GM10266 (cell line): ENCODE measurements around the gene KHK.

Experiments used
- DNase-seq: peaks from one replicate; pipeline ENCODE4 v3.0.0; 2012; ENCODE audit errors: extremely low spot score
- CTCF ChIP-seq: IDR thresholded peaks from 2 replicates; pipeline ENCODE4 v1.5.1; 2012; ENCODE audit warnings: mild to moderate bottlenecking, low read depth; ENCODE audit not compliant: control insufficient read depth, insufficient read depth; ENCODE audit errors: missing control alignments

The KHK gene

DNA sequence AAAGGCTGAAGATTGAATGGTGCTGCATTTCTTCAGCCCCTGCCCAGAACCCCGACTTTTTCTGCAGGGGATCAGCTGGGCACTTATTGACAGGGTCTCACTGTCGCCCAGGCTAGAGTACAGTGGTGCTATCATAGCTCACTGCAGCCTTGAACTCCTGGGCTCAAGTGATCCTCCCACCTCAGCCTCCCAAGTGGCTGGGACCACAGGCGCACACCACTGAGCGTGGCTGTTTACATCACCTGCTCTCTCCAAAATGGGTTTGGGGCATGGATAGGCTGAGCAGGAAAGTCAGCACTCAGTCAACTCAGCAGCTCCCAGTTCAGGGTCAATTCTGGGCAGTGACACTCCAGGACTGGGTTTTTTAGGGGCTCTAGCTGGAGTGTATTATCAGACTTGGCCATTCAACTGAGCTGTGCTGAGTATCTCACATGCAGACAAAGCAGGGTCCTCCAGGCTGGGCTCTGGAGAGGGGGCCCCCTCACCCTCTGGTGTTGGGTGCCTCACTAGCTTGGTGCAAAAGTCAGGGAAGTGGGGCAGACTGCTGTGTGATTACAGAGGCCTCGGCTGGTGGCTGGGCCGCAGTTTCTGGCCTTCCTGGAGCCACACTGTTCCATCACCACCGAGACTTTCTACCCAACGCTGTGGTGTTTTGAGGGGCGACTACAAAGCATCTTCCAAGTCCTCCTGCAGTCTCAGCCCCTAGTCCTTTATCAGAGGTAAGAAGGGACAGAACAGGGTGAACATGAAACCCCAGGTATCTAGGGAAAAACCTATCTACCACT, 41.5 kb downstream of the KHK start:
- DNase-seq: no peak
- TF ChIP-seq CTCF: no peak

- no peak for DNase-seq
- TF ChIP-seq CTCF: no peak
Measured at GRCh38 chr2:27128668-27129571, 42.3 kb downstream of the KHK start.

DNA sequence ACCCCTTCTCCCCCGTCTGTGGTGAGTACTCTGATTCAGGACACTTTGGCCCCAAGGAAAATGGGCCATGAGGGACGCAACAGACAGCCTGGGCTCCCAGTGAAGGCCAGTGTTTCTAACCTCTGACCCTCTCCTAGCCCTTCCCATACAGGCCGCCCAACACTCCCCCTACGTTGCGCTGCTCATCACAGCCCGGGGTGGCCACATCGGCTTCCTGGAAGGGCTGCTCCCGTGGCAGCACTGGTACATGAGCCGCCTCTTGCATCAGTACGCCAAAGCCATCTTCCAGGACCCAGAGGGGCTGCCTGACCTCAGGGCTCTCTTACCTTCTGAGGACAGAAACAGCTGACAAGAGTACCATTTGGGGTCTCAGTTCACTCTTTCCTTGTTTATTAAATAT, 43.8 kb downstream of the KHK start:
- no peak for TF ChIP-seq CTCF
- DNase-seq: no peak

DNA sequence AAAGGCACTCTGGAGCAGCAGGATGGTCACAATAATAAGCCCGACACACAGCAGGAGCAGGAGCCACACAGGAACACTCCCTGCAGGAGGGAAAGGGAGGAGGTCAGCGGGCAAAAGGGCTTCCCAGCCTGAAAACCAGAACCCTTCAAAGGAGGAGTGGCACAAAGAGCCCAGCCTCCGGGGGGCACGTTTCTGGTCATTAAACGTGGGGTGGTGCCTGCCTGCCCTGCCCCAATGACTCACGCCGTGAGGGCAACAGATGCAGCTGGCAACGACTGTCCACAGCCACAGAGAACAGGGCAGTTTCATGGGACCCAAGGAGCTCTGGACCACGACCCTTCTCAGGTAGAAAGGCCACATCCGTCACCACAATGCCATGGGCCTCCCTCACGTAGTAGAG, 44.9 kb downstream of the KHK start:
- TF ChIP-seq CTCF: no peak
- DNase-seq: no peak

DNA sequence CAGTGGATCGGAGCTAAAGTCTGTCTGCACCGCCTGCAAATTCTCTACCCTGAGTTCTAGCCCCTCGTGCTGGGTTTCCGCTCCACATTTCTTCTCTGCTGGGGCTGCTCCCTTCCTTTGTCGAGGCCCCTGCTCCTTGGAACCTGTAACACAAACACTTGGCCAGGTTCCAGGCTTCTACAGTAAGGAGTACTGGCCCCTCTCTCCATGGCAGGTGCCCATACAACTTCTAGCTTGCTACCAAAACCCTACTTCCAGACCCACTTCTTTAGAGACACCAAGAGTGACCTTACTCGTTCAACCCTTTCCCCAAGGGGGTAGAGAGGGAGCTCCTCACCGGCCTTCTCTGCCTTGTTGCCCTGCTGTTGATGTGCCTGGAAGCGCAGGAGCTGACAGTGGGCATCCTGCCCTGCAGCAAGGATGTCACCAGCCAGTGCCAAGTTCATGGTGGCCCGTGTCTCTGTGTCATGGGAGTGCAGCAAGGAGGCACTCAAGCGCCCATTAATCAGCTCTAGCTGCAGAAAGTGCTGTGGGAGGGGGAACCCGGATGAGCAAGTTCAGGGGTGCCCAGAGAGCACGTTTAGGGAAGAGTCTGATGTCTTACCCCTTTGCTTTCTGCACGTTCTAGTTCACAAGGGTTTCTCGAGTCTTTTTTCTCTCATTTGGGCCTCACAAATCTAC, 46.8 kb downstream of the KHK start:
- DNase-seq: peak; percentile 56
- peak; percentile 15 for TF ChIP-seq CTCF

GRCh38 chr2:27133905-27134780, 47.6 kb downstream of the KHK start, which contains the start of gene PREB:
PREB (minus strand) TSS chr2:27134636; CDS start chr2:27134421, 215 bp downstream.
- TF ChIP-seq CTCF: peak; percentile 44
- DNase-seq: peak; percentile 99
